K562 (cell line): ENCODE data around the gene DHRS11. TPM values are rescaled to one million over a fixed set of nuclear protein-coding genes. Genes with fewer than 3 reads are reported as not detected.
A peak's percentile ranks its signal among the peaks of the same experiment; 100 is the strongest.

Source experiments
- CREM ChIP-seq: IDR thresholded peaks from 2 replicates; pipeline ENCODE4 v1.6.1; 2014; ENCODE audit warnings: antibody characterized with exemption, low read depth
- CXXC5 ChIP-seq: fragments of 250-450 bp; sonication (Bioruptor Pico); IDR thresholded peaks from 2 replicates; pipeline ENCODE4 v1.8.0; 2022; ENCODE audit warnings: inconsistent platforms, mild to moderate bottlenecking, moderate library complexity
- EGR1 ChIP-seq: fragments of 450-650 bp; conservative IDR thresholded peaks from 2 replicates; pipeline ENCODE4 v1.6.1; 2017; ENCODE audit warnings: mild to moderate bottlenecking
- EHMT2 ChIP-seq: fragments of 450-650 bp; IDR thresholded peaks from 2 replicates; pipeline ENCODE4 v1.6.1; 2018; ENCODE audit warnings: antibody characterized with exemption
- GATA2 ChIP-seq: sonication (generic); formaldehyde crosslinking; IDR thresholded peaks from 2 replicates; pipeline ENCODE4 v1.4.0; 2020; ENCODE audit warnings: mild to moderate bottlenecking, missing genetic modification reagents
- GATAD2A ChIP-seq: fragments of 450-650 bp; IDR thresholded peaks from 2 replicates; pipeline ENCODE4 v1.6.1; 2017
- NCOA6 ChIP-seq: fragments of 450-650 bp; IDR thresholded peaks from 2 replicates; pipeline ENCODE4 v1.6.1; 2017; ENCODE audit warnings: mild to moderate bottlenecking
- PML ChIP-seq: IDR thresholded peaks from 2 replicates; pipeline ENCODE4 v1.6.1; 2012; ENCODE audit warnings: low read length, inconsistent platforms
- SOX6 ChIP-seq: fragments of 450-650 bp; IDR thresholded peaks from 2 replicates; pipeline ENCODE4 v1.6.1; 2014; ENCODE audit warnings: mild to moderate bottlenecking
- TAF9B ChIP-seq: fragments of 450-650 bp; IDR thresholded peaks from 2 replicates; pipeline ENCODE4 v1.6.1; 2018; ENCODE audit warnings: mild to moderate bottlenecking; ENCODE audit not compliant: partially characterized antibody
- TARDBP ChIP-seq: fragments of 450-650 bp; IDR thresholded peaks from 2 replicates; pipeline ENCODE4 v1.6.1; 2016
- TCF7 ChIP-seq: sonication (generic); IDR thresholded peaks from 2 replicates; pipeline ENCODE4 v1.6.1; 2016; ENCODE audit warnings: antibody characterized with exemption, borderline replicate concordance
- TSC22D4 ChIP-seq: fragments of 450-650 bp; IDR thresholded peaks from 2 replicates; pipeline ENCODE4 v1.6.1; 2016; ENCODE audit warnings: missing genetic modification characterization, missing biosample characterization, control low read depth
- U2AF2 ChIP-seq: fragments of 200-400 bp; formaldehyde crosslinking; optimal IDR thresholded peaks from 2 replicates; pipeline ENCODE3; 2017; ENCODE audit warnings: low read depth, mild to moderate bottlenecking, low read length
- USF2 ChIP-seq: sonication (generic); formaldehyde crosslinking; IDR thresholded peaks from 2 replicates; pipeline ENCODE4 v1.5.0; 2020; ENCODE audit warnings: missing genetic modification reagents
- ZFX ChIP-seq: sonication (generic); formaldehyde crosslinking; IDR thresholded peaks from 2 replicates; pipeline ENCODE4 v1.8.0; 2022; ENCODE audit warnings: mild to moderate bottlenecking, missing genetic modification reagents, moderate library complexity
- ZNF212 ChIP-seq: fragments of 450-650 bp; formaldehyde crosslinking; IDR thresholded peaks from 2 replicates; pipeline ENCODE4 v1.4.0; 2020; ENCODE audit warnings: mild to moderate bottlenecking
- ZNF511 ChIP-seq: sonication (generic); formaldehyde crosslinking; IDR thresholded peaks from 2 replicates; pipeline ENCODE4 v1.8.0; 2022; ENCODE audit warnings: mild to moderate bottlenecking, missing genetic modification reagents
- ZNF609 ChIP-seq: sonication (generic); formaldehyde crosslinking; IDR thresholded peaks from 2 replicates; pipeline ENCODE4 v1.8.1; 2023; ENCODE audit warnings: missing genetic modification reagents, mild to moderate bottlenecking, borderline replicate concordance
- polyA plus RNA-seq, 8 experiments: library from polyadenylated mRNA; depleted of rRNA in 4 of 8; stranded (reverse) in 5 of 8; unstranded in 3 of 8; fragments of >200 nt; fragmentation: Nextera tagmentation in 2 of 8; fragmentation: Illumina TruSeq in 1 of 8; extraction: Ambion mirVana in 2 of 8; extraction: Trizol in 1 of 8; gene quantifications; 2 replicates each; pipeline versions ENCODE4 v1.2.1 to v1.2.3, GENCODE V29; 2011 to 2014; ENCODE audit warnings: inconsistent platforms in 1 of 8, missing spikeins in 1 of 8
- total RNA-seq, 7 experiments: library from RNA; depleted of rRNA in 6 of 7; stranded (reverse); fragments of >200 nt in 6 of 7; fragmentation: Illumina TruSeq in 2 of 7; extraction: Trizol in 2 of 7; gene quantifications; 2 replicates each; pipeline versions ENCODE4 v1.2.1 to v1.2.3, GENCODE V29; 2011 to 2021; ENCODE audit warnings: low replicate concordance in 1 of 7
- TF ChIP-seq, protein P1 (sequence below): IDR thresholded peaks from 2 replicates; pipeline ENCODE4 v1.6.1; 2014; ENCODE audit warnings: antibody characterized with exemption
- TF ChIP-seq, protein P2 (sequence below), 2 experiments: fragments of 450-650 bp; IDR thresholded peaks; 2 replicates each; pipeline ENCODE4 v1.6.1; 2016

The DHRS11 gene
- total and polyA plus RNA-seq, 9 of the 15 experiments (the other 6 are each of a cell fraction or from before 2014, with no cell fraction given): 15.2 to 123 (median 59.8) TPM

GRCh38 chr17:36544307-36545076 lies 47.2 kb upstream of the DHRS11 start, which contains the start of gene GGNBP2 (continued):
- TF ChIP-seq ZNF609 (CRISPR knock-in tag) (no peak), CXXC5 (CRISPR knock-in tag) (peak; percentile 33), TARDBP (0 out of 2 replicates have a peak, but pooled peaks have one; percentile 60), ZNF511 (CRISPR knock-in tag) (peak; percentile 45; the same call in 1 of the 2 replicates), TCF7 (no peak; the same call in 1 of the 2 replicates), USF2 (CRISPR knock-in tag) (no peak), ZFX (peak; percentile 87), TAF9B (peak; percentile 17), CREM (peak; percentile 81), PML (peak; percentile 47; the same call in 1 of the 2 replicates), EHMT2 (no peak), SOX6 (peak; percentile 8; the same call in 1 of the 2 replicates), GATAD2A (0 out of 2 replicates have a peak, but pooled peaks have one; percentile 23), ZNF212 (CRISPR knock-in tag) (no peak), NCOA6 (peak; percentile 86), U2AF2 (no peak), TSC22D4 (tag) (no peak), GATA2 (CRISPR knock-in tag) (no peak), EGR1 (peak; percentile 98)
- TF ChIP-seq, protein P1, sequence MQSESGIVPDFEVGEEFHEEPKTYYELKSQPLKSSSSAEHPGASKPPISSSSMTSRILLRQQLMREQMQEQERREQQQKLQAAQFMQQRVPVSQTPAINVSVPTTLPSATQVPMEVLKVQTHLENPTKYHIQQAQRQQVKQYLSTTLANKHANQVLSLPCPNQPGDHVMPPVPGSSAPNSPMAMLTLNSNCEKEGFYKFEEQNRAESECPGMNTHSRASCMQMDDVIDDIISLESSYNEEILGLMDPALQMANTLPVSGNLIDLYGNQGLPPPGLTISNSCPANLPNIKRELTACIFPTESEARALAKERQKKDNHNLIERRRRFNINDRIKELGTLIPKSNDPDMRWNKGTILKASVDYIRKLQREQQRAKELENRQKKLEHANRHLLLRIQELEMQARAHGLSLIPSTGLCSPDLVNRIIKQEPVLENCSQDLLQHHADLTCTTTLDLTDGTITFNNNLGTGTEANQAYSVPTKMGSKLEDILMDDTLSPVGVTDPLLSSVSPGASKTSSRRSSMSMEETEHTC: no peak
- TF ChIP-seq, protein P2, sequence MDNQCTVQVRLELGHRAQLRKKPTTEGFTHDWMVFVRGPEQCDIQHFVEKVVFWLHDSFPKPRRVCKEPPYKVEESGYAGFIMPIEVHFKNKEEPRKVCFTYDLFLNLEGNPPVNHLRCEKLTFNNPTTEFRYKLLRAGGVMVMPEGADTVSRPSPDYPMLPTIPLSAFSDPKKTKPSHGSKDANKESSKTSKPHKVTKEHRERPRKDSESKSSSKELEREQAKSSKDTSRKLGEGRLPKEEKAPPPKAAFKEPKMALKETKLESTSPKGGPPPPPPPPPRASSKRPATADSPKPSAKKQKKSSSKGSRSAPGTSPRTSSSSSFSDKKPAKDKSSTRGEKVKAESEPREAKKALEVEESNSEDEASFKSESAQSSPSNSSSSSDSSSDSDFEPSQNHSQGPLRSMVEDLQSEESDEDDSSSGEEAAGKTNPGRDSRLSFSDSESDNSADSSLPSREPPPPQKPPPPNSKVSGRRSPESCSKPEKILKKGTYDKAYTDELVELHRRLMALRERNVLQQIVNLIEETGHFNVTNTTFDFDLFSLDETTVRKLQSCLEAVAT (IDR thresholded peaks at IDR 0.05): 0 out of 4 replicates have a peak, but pooled peaks of 1 of the 2 experiments have one; percentile 11
